Prostate gland (tissue), 2 donors: ENCODE measurements around the gene TAF11L4. TPM values are rescaled to one million over a fixed set of nuclear protein-coding genes. Genes with fewer than 3 reads are reported as not detected.
"Not testable (repeated sequence)": the region's sequence is repeated elsewhere in the genome, so short reads cannot be mapped to it uniquely, and the experiment has no call there.

Source experiments
- DNase-seq: peaks from one replicate; pipeline ENCODE4 v3.0.0-alpha.2; 2019; ENCODE audit warnings: low spot score
- H3K27ac ChIP-seq, 2 donors: fragments of 200-600 bp; sonication (generic); 2 replicates each; pipeline ENCODE4 v1.5.1; 2017 to 2019
- H3K27me3 ChIP-seq: fragments of 200-600 bp; sonication (generic); replicated peaks from 2 replicates; pipeline ENCODE4 v1.5.1; 2019; ENCODE audit not compliant: insufficient read depth
- H3K36me3 ChIP-seq, 2 donors: fragments of 200-600 bp; sonication (generic); 1 replicate in 1 of 2; 2 replicates in 1 of 2; pipeline versions ENCODE4 v1.5.1 to v1.8.1; 2017 to 2019
- H3K4me1 ChIP-seq: fragments of 200-600 bp; sonication (generic); replicated peaks from 2 replicates; pipeline ENCODE4 v1.5.1; 2019
- H3K4me3 ChIP-seq, 2 donors: fragments of 200-600 bp; sonication (generic); 2 replicates each; pipeline ENCODE4 v1.5.1; 2017 to 2019
- H3K9me3 ChIP-seq: fragments of 200-600 bp; sonication (generic); 2 replicates; pipeline ENCODE4 v1.5.1; 2017
- CTCF ChIP-seq, 4 experiments: fragments of 200-600 bp in 2 of 4; fragments of 450-650 bp in 2 of 4; sonication (generic) in 2 of 4; IDR thresholded peaks; 1 replicate in 3 of 4; 2 replicates in 1 of 4; pipeline ENCODE4 v1.5.1; 2016 to 2019; ENCODE audit warnings: antibody characterized with exemption in 4 of 4, mild to moderate bottlenecking in 2 of 4, moderate library complexity in 2 of 4
- POLR2A ChIP-seq: fragments of 450-650 bp; IDR thresholded peaks from one replicate; pipeline ENCODE4 v1.6.1; 2016; ENCODE audit warnings: antibody characterized with exemption, mild to moderate bottlenecking
- POLR2AphosphoS5 ChIP-seq: sonication (generic); formaldehyde crosslinking; IDR thresholded peaks from one replicate; pipeline ENCODE4 v1.6.1; 2017; ENCODE audit warnings: antibody characterized with exemption
- WGBS: methylation state at CpG from one replicate; pipeline ENCODE4 v1.1.5; 2018; 5-methylcytosine and 5-hydroxymethylcytosine counted together
- intact Hi-C: fragments of 100-400 bp; cut with DNase I; formaldehyde crosslinking; loops from one replicate; pipeline ENCODE4 v1.14.2; 2022
- total RNA-seq, 2 donors: library from RNA; depleted of rRNA; stranded (reverse); fragments of >200 nt; gene quantifications; one replicate each; pipeline ENCODE4 v1.1.0, GENCODE V29; 2016

TAF11L4 gene
- total RNA-seq, 2 donors from 2014 or later, result not detected

DNA sequence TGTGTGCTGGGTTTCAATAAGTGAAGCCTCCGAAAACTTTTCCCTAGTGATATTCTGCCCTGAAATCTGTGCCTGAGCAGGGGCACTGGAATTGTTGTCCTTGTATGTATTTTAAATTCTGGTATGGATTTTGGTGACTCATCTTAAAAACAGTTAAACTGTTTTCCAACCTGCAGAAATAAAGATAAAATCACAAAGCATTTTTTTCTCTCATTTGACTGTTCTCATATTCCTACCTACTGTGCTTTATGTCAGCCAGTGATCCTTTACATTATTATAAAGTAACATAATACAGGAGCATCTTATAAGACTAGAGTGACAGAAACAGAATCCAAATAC is 34.5 kb upstream of the TAF11L4 start:
- DNase-seq, result no peak
- Histone ChIP-seq H3K27me3 (no peaks in the 10 kb centered on the region), H3K4me1 (no peaks in the 10 kb centered on the region), H3K36me3 (no peaks in the 10 kb centered on the region), H3K9me3 (no peaks in the 10 kb centered on the region), H3K27ac (no peak overlapping the region), H3K4me3 (no peak overlapping the region)
- TF ChIP-seq POLR2A (no peak), POLR2AphosphoS5 (no peak), CTCF (IDR thresholded peaks at IDR 0.05) (no peak)
- intact Hi-C loops, result no loop called here
- 96% methylated on average over 1 of the region's 1 CpG for WGBS

DNA sequence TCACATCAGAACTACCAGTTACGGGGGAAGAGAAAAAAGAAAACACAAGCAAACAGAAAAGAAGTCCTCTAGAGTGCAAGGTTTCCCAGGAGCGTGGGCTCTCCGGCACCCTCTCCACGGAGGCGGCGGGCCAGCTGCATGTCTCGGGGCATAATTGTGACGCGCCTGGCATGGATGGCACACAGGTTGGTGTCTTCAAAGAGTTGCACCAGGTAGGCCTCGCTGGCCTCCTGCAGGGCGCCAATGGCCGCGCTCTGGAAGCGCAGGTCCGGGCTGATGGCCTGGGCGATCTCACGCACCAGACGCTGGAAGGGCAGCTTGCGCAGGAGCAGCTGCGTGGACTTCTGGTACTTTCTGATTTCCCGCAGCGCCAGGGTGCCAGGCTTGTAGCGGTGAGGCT is 30.3 kb upstream of the TAF11L4 start:
- H3K4me3 ChIP-seq, H3K27ac ChIP-seq, H3K9me3 ChIP-seq, DNase-seq, H3K27me3 ChIP-seq, H3K36me3 ChIP-seq, intact Hi-C loops, H3K4me1 ChIP-seq: not testable (repeated sequence)
- 96% methylated on average over 23 of the region's 23 CpGs for WGBS

DNA sequence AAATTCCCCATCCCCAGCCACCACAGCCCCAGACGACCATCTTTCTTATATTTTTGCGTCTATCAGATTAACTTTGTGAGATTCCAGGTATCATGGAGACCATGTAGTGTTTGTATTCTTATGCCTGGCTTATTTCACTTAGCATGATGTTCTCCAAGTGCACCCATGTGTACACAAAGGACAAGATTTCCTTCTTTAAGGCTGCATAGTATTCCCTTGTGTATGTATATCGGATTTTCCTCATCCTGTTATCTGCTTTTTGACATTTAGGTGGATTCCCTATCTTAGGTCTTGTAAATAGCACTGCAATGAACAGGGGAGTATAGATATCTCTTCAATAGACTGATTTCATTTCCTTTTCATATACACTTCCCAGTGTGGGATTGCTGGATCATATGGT is 28.8 kb upstream of the TAF11L4 start:
- Histone ChIP-seq H3K4me3 (no peak overlapping the region), H3K4me1 (no peaks in the 10 kb centered on the region), H3K27ac (no peak overlapping the region), H3K27me3 (no peaks in the 10 kb centered on the region), H3K9me3 (no peaks in the 10 kb centered on the region), H3K36me3 (no peaks in the 10 kb centered on the region)
- DNase-seq, result no peak
- 92% methylated on average over 3 of the region's 3 CpGs for WGBS
- TF ChIP-seq POLR2A, result no peak
- intact Hi-C loops, result no loop called here

DNA sequence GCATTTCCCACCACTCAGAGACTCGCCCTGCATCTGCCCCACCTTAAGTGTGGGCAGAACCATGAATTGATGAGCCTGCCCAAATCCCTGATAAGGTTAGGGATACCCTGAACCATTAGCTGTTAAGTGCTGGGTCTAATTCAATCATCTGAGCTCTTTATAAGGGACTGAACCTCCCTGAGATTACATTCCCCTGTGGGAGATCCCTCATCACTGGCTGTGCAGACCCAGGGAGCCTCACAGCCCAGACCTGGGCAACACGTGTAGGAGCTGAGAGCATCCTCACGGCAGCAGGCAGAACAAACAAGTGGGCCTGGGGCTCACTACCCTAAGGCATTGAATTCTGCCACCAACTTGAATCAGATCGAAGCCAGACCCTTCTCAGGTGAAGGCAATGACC is 24.2 kb upstream of the TAF11L4 start:
- Histone ChIP-seq H3K9me3 (no peaks in the 10 kb centered on the region), H3K36me3 (no peaks in the 10 kb centered on the region), H3K27me3 (no peaks in the 10 kb centered on the region), H3K4me1 (no peaks in the 10 kb centered on the region), H3K4me3 (no peak overlapping the region), H3K27ac (no peak overlapping the region)
- WGBS, result 74% methylated on average over 4 of the region's 4 CpGs
- DNase-seq, result no peak
- TF ChIP-seq CTCF (IDR thresholded peaks at IDR 0.05) (no peak), POLR2A (no peak), POLR2AphosphoS5 (no peak)
- intact Hi-C loops, result no loop called here

- H3K27me3 ChIP-seq, H3K4me3 ChIP-seq, DNase-seq, H3K9me3 ChIP-seq, intact Hi-C loops, H3K27ac ChIP-seq, H3K4me1 ChIP-seq, H3K36me3 ChIP-seq: not testable (repeated sequence)
- 95% methylated on average over 8 of the region's 8 CpGs for WGBS
Observed at GRCh38 chr5:17497931-17498330, 23.7 kb upstream of the TAF11L4 start, which contains the start of gene TAF11L2. TSS of gene TAF11L2 (plus strand) at chr5:17498231.

DNA sequence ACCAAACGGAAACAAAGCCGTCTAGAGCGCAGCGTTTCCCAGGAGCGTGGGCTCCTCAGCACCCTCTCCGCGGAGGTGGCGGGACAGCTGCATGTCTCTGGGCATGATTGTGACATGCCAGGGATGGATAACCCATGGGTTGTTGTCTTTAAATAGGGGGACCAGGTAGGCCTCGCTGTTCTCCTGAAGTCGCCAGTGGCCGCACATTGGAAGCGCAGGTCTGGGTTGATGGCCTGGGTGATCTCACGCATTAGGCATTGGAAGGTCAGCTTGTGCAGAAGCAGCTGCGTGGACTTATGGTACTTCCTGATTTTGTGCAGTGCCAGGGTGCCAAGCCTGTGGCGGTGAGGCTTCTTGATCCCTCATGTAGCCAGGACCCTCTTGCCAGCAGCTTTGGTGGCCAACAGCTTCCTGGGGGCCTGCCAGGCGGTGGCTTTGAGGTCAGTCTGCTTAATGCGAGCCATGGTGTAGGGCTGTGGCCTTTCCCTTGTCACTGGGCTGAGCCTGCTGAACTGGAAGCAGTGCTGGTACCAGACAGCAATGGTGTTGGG is 9.8 kb upstream of the TAF11L4 start:
- TF ChIP-seq POLR2AphosphoS5 (no peak), POLR2A (no peak), CTCF (IDR thresholded peaks at IDR 0.05) (no peak)
- no peak overlapping the region for H3K4me3 ChIP-seq
- H3K9me3 ChIP-seq, result no peaks in the 10 kb centered on the region
- no peak for DNase-seq
- no peaks in the 10 kb centered on the region for H3K27me3 ChIP-seq
- no peaks in the 10 kb centered on the region for H3K36me3 ChIP-seq
- intact Hi-C loops, result no loop called here
- no peaks in the 10 kb centered on the region for H3K4me1 ChIP-seq
- WGBS, result 95% methylated on average over 17 of the region's 17 CpGs
- H3K27ac ChIP-seq, result no peak overlapping the region

GRCh38 chr5:17517526-17517925 is 4.1 kb upstream of the TAF11L4 start:
- H3K27ac ChIP-seq, DNase-seq, H3K4me1 ChIP-seq, H3K36me3 ChIP-seq, H3K27me3 ChIP-seq, H3K9me3 ChIP-seq, H3K4me3 ChIP-seq, intact Hi-C loops: not testable (repeated sequence)
- 84% methylated on average over 11 of the region's 12 CpGs for WGBS

- H3K27me3 ChIP-seq, DNase-seq, H3K4me3 ChIP-seq, H3K9me3 ChIP-seq, H3K36me3 ChIP-seq, H3K27ac ChIP-seq, H3K4me1 ChIP-seq, intact Hi-C loops: not testable (repeated sequence)
- no CpG with 5 or more reads among the region's 15 CpGs for WGBS
Observed at GRCh38 chr5:17518067-17518466, 3.5 kb upstream of the TAF11L4 start, which contains the start of gene TAF11L3. TSS of gene TAF11L3 (plus strand) at chr5:17518367.

DNA sequence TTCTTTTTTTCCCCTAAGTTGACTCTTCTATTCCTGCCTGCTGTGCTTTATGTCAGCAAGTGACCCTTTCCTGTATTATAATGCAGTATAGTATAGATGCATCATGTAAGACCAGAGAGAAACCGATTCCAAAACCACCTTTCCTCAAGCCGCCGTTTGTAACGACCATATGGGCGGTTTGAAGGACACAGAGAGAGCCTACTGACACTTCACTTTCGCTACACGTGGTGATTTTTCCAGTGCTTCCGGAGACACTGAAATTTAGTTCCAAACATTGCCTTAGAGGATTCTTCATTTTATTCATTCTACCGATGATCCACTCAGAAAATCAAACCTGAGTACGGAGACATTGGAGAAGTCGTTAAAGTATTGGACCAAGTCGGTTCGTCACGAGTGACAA is 2.1 kb upstream of the TAF11L4 start:
- WGBS, result 94% methylated on average over 9 of the region's 14 CpGs
- H3K36me3 ChIP-seq, H3K27me3 ChIP-seq, H3K9me3 ChIP-seq, H3K4me1 ChIP-seq, H3K4me3 ChIP-seq, DNase-seq, H3K27ac ChIP-seq, intact Hi-C loops: not testable (repeated sequence)

DNA sequence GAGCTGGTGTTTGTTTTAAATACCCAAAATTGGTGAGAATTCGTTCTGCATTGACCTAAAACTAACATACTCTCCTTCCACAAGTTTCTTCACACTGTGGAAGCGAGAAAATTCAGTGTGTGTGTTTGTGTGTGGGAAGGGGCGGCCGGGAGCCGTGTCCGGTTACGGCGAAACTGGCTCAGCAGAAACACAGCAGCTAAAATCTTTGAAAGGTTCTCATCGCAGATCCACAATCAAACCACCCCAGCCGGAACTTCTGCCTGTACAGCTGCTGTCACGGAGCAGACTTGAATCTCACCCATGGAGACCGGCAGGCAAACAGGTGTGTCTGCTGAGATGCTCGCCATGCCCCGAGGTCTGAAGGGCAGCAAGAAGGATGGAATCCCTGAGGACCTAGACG is 3.3 kb downstream of the TAF11L4 start, which contains the start of gene TAF11L5:
Gene TAF11L5, plus strand, starts transcription at position 301 of the 400 bp plus-strand sequence.
- no CpG with 5 or more reads among the region's 15 CpGs for WGBS
- H3K27me3 ChIP-seq, H3K4me3 ChIP-seq, H3K4me1 ChIP-seq, H3K27ac ChIP-seq, intact Hi-C loops, DNase-seq, H3K36me3 ChIP-seq, H3K9me3 ChIP-seq: not testable (repeated sequence)
